HCT116 (cell line): ENCODE data around the gene UTS2B. TPM values are rescaled to one million over a fixed set of nuclear protein-coding genes. Genes with fewer than 3 reads are reported as not detected.
A peak's percentile ranks its signal among the peaks of the same experiment; 100 is the strongest.

Experiments
- ATAC-seq: fragments of 200-7000 bp; cut with Tn5 transposase; 2 replicates; pipeline ENCODE4 v1.9.1; 2020; ENCODE audit warnings: mild to moderate bottlenecking, moderate library complexity
- BruUV-seq: library from RNA; stranded (reverse); fragments of 400-500 nt; replicated peaks from 2 replicates; lab custom pipeline; 2021; lab: Mats Ljungman, UMichigan
- CTCF ChIA-PET: fragments of 300-600 bp; sonication (Branson Sonifier 250); formaldehyde crosslinking; loops from one replicate; lab custom pipeline; 2021; ENCODE audit warnings: antibody characterized with exemption; lab: Charles Lee
- POLR2A ChIA-PET: fragments of 300-600, 350-600 bp; sonication (Branson Sonifier 250); formaldehyde crosslinking; loops from one replicate; lab custom pipeline; 2021; ENCODE audit warnings: antibody characterized with exemption; lab: Charles Lee
- RAD21 ChIA-PET, 2 experiments: fragments of 300-600 bp; sonication (Branson Sonifier 250); formaldehyde crosslinking; loops; one replicate each; lab custom pipeline; 2023; ENCODE audit warnings: low total read pairs in 2 of 2; ENCODE audit not compliant: uncharacterized antibody in 2 of 2, unreplicated experiment in 2 of 2, low non-redundant PET in 1 of 2; lab: Charles Lee
- DNase-seq: peaks from one replicate; pipeline ENCODE4 v3.0.0-alpha.2; 2010; ENCODE audit warnings: low read depth, low spot score
- H2AFZ ChIP-seq: fragments of 200-600 bp; shearing (Covaris generic), sonication (generic); 2 replicates; pipeline ENCODE4 v1.6.1; 2017; ENCODE audit warnings: low read depth, mixed run types, mixed read lengths, antibody characterized with exemption, low read length; ENCODE audit not compliant: poor library complexity, severe bottlenecking
- H3K27ac ChIP-seq: 2 replicates; pipeline ENCODE4 v1.5.1; 2012; ENCODE audit warnings: low read depth, low read length
- H3K27me3 ChIP-seq: fragments of 200-600 bp; sonication (generic); 2 replicates; pipeline ENCODE4 v1.6.1; 2016; ENCODE audit warnings: mixed run types, low read length, mixed read lengths; ENCODE audit not compliant: insufficient read depth
- H3K36me3 ChIP-seq, 2 experiments: fragments of 200-500 bp in 1 of 2; fragments of 200-600 bp in 1 of 2; sonication (Bioruptor generic) in 1 of 2; sonication (generic) in 1 of 2; 2 replicates each; pipeline versions ENCODE4 v1.5.1 to v1.6.1; 2014 to 2016; ENCODE audit warnings: low read length in 2 of 2, inconsistent platforms in 1 of 2, mixed read lengths in 1 of 2, mixed run types in 1 of 2; ENCODE audit not compliant: insufficient read depth in 2 of 2, control insufficient read depth in 1 of 2
- H3K4me1 ChIP-seq, 2 experiments: fragments of 200-600 bp in 1 of 2; sonication (generic) in 1 of 2; 2 replicates each; pipeline versions ENCODE4 v1.5.1 to v1.6.1; 2012 to 2017; ENCODE audit warnings: low read length in 2 of 2, inconsistent platforms in 1 of 2, mild to moderate bottlenecking in 1 of 2, mixed read lengths in 1 of 2, mixed run types in 1 of 2, moderate library complexity in 1 of 2; ENCODE audit not compliant: insufficient read depth in 2 of 2, control insufficient read depth in 1 of 2
- H3K4me2 ChIP-seq: fragments of 200-600 bp; sonication (generic); 2 replicates; pipeline ENCODE4 v1.6.1; 2017; ENCODE audit warnings: mixed run types, low read length, mixed read lengths
- H3K4me3 ChIP-seq, 2 experiments: fragments of 200-600 bp in 1 of 2; sonication (generic) in 1 of 2; replicated peaks in 1 of 2; 2 replicates each; pipeline ENCODE4 v1.5.1; 2011 to 2016; ENCODE audit warnings: low read length in 2 of 2, control low read depth in 1 of 2, low read depth in 1 of 2, mild to moderate bottlenecking in 1 of 2, mixed read lengths in 1 of 2, mixed run types in 1 of 2
- H3K79me2 ChIP-seq: fragments of 200-600 bp; sonication (generic); 2 replicates; pipeline ENCODE4 v1.6.1; 2017; ENCODE audit warnings: mild to moderate bottlenecking, mixed run types, low read length, moderate library complexity, mixed read lengths; ENCODE audit not compliant: insufficient read depth
- H3K9ac ChIP-seq: fragments of 200-600 bp; sonication (generic); 2 replicates; pipeline ENCODE4 v1.6.1; 2016; ENCODE audit warnings: low read length, mixed read lengths
- H3K9me2 ChIP-seq: fragments of 200-600 bp; sonication (generic), shearing (Covaris generic); 2 replicates; pipeline ENCODE4 v1.6.1; 2017; ENCODE audit warnings: mixed run types, mild to moderate bottlenecking, moderate library complexity; ENCODE audit not compliant: insufficient read depth
- H3K9me3 ChIP-seq, 2 experiments: fragments of 200-500 bp in 1 of 2; fragments of 200-600 bp in 1 of 2; sonication (Bioruptor generic) in 1 of 2; sonication (generic) in 1 of 2; 2 replicates each; pipeline ENCODE4 v1.6.1; 2014 to 2017; ENCODE audit warnings: low read length in 2 of 2, mixed read lengths in 2 of 2, inconsistent platforms in 1 of 2, low read depth in 1 of 2, mild to moderate bottlenecking in 1 of 2, mixed run types in 1 of 2, moderate library complexity in 1 of 2; ENCODE audit not compliant: control insufficient read depth in 1 of 2, insufficient read depth in 1 of 2
- H4K20me1 ChIP-seq: fragments of 200-600 bp; sonication (generic), shearing (Covaris generic); 2 replicates; pipeline ENCODE4 v1.6.1; 2017; ENCODE audit warnings: mixed run types, mild to moderate bottlenecking, moderate library complexity; ENCODE audit not compliant: insufficient read depth
- ATF3 ChIP-seq: IDR thresholded peaks from 2 replicates; pipeline ENCODE4 v1.6.1; 2012
- CBX3 ChIP-seq: IDR thresholded peaks from 2 replicates; pipeline ENCODE4 v1.6.1; 2012; ENCODE audit warnings: low read depth
- EZH2 ChIP-seq: fragments of 200-600 bp; sonication (generic); IDR thresholded peaks from 2 replicates; pipeline ENCODE4 v1.6.1; 2017; ENCODE audit warnings: antibody characterized with exemption, mixed run types
- EZH2phosphoT487 ChIP-seq: fragments of 200-600 bp; IDR thresholded peaks from 2 replicates; pipeline ENCODE4 v1.6.1; 2018; ENCODE audit warnings: antibody characterized with exemption, borderline replicate concordance
- FOSL1 ChIP-seq: IDR thresholded peaks from 2 replicates; pipeline ENCODE4 v1.6.1; 2012; ENCODE audit warnings: low read depth
- JUND ChIP-seq: IDR thresholded peaks from 2 replicates; pipeline ENCODE4 v1.6.1; 2012
- MAX ChIP-seq: IDR thresholded peaks from 2 replicates; pipeline ENCODE4 v1.6.1; 2012
- POLR2A ChIP-seq: IDR thresholded peaks from 2 replicates; pipeline ENCODE4 v1.7.0; 2011; ENCODE audit warnings: borderline replicate concordance; ENCODE audit not compliant: insufficient read depth, insufficient read length; ENCODE audit errors: extremely low read depth
- POLR2AphosphoS5 ChIP-seq: IDR thresholded peaks from 2 replicates; pipeline ENCODE4 v1.6.1; 2011; ENCODE audit warnings: mild to moderate bottlenecking, low read depth, low read length, moderate library complexity
- REST ChIP-seq: IDR thresholded peaks from 2 replicates; pipeline ENCODE4 v1.6.1; 2012; ENCODE audit warnings: low read depth
- SIN3A ChIP-seq: IDR thresholded peaks from 2 replicates; pipeline ENCODE4 v1.6.1; 2012; ENCODE audit warnings: low read depth
- SRF ChIP-seq: IDR thresholded peaks from 2 replicates; pipeline ENCODE4 v1.6.1; 2012; ENCODE audit warnings: low read depth
- TCF7L2 ChIP-seq: IDR thresholded peaks from 2 replicates; pipeline ENCODE4 v1.7.0; 2011; ENCODE audit warnings: borderline replicate concordance, inconsistent platforms; ENCODE audit not compliant: insufficient read depth, insufficient read length; ENCODE audit errors: extremely low read depth
- ZBTB33 ChIP-seq: IDR thresholded peaks from 2 replicates; pipeline ENCODE4 v1.6.1; 2011; ENCODE audit warnings: mild to moderate bottlenecking, low read length, moderate library complexity; ENCODE audit not compliant: insufficient replicate concordance; ENCODE audit errors: extremely low read depth
- intact Hi-C: fragments of 100-400 bp; cut with micrococcal nuclease; formaldehyde crosslinking; loops from 2 replicates; pipeline ENCODE4 v1.10.0; 2022
- total RNA-seq: library from RNA; stranded (reverse); gene quantifications from one replicate; pipeline ENCODE4 v1.2.1, GENCODE V29; 2021; ENCODE audit not compliant: unreplicated experiment

The UTS2B gene
- total RNA-seq, 1 experiment from 2014 or later, result 0.59 TPM

- intact Hi-C loops, result no loop called here
- H3K27me3 ChIP-seq, result no peaks in the 10 kb centered on the region
- H3K27ac ChIP-seq, result no peak overlapping the region
- H3K9ac ChIP-seq, result no peak overlapping the region
- ATAC-seq, result no peak
- ChIA-PET CTCF (interaction anchor here (0.7 kb wide), 1 partner anchor 165 kb away, joined by 3 read pairs; no protein-coding TSS in a partner anchor), POLR2A (no interaction called here), RAD21 (no interaction called here)
- H3K4me2 ChIP-seq, result no peak overlapping the region
- TF ChIP-seq CBX3, result no peak
- no peak for DNase-seq
- H3K36me3 ChIP-seq, result no peaks in the 10 kb centered on the region
- H3K4me3 ChIP-seq, result no peak overlapping the region
- H3K9me3 ChIP-seq, result no peaks in the 10 kb centered on the region
- H3K4me1 ChIP-seq, result peaks cover 0 to 3% of the 10 kb centered on the region in 2 experiments; a peak in 1 of 4 replicates
- H2AFZ ChIP-seq, result no peak overlapping the region
- H3K9me2 ChIP-seq, result no peaks in the 10 kb centered on the region
- no peaks in the 10 kb centered on the region for H3K79me2 ChIP-seq
- no peaks in the 10 kb centered on the region for H4K20me1 ChIP-seq
- no TSS peak for BruUV-seq
Measured at GRCh38 chr3:191256405-191256804, 73.9 kb downstream of the UTS2B start.

GRCh38 chr3:191255156-191255555, 75.2 kb downstream of the UTS2B start:
- ATAC-seq, result 0 out of 2 replicates have a peak, but pooled peaks have one; percentile 11
- no peak overlapping the region for H3K9ac ChIP-seq
- peak overlapping the region; percentile 18 for H2AFZ ChIP-seq
- CTCF ChIA-PET, result no interaction called here
- POLR2A ChIA-PET, result no interaction called here
- H3K79me2 ChIP-seq, result no peaks in the 10 kb centered on the region
- H3K4me1 ChIP-seq, result peaks cover 0 to 3% of the 10 kb centered on the region in 2 experiments; a peak in 1 of 4 replicates
- DNase-seq, result no peak
- no peaks in the 10 kb centered on the region for H3K27me3 ChIP-seq
- H3K4me3 ChIP-seq, result no peak overlapping the region
- TF ChIP-seq EZH2phosphoT487 (no peak), SRF (no peak), TCF7L2 (no peak), EZH2 (no peak), POLR2A (no peak), SIN3A (no peak), JUND (no peak), REST (no peak), POLR2AphosphoS5 (no peak), ATF3 (no peak), ZBTB33 (no peak), FOSL1 (no peak), MAX (no peak)
- H4K20me1 ChIP-seq, result no peaks in the 10 kb centered on the region
- H3K36me3 ChIP-seq, result no peaks in the 10 kb centered on the region
- intact Hi-C loops, result no loop called here
- H3K9me3 ChIP-seq, result no peaks in the 10 kb centered on the region
- H3K4me2 ChIP-seq, result no peak overlapping the region
- RAD21 ChIA-PET, result no interaction called here
- no peaks in the 10 kb centered on the region for H3K9me2 ChIP-seq
- no TSS peak for BruUV-seq
- H3K27ac ChIP-seq, result no peak overlapping the region
